Measurements from ENCODE around the gene IL4. TPM values are rescaled to one million over a fixed set of nuclear protein-coding genes. Genes with fewer than 3 reads are reported as not detected.

The IL4 gene
- total and polyA plus RNA-seq, 9 of the 15 experiments (the other 6 are each of a cell fraction or from before 2014, with no cell fraction given), result 0.22 to 0.62 TPM; not detected in 7

- TF ChIP-seq RERE (CRISPR knock-in tag; IDR thresholded peaks at IDR 0.05; ENCODE audit: borderline replicate concordance), result no peak
- TF ChIP-seq ZNF561 (CRISPR knock-in tag; conservative IDR thresholded peaks at IDR 0.05), result no peak
- no peak for TF ChIP-seq ELK3 (CRISPR knock-in tag; IDR thresholded peaks at IDR 0.05)
- no peak for TF ChIP-seq SFPQ (IDR thresholded peaks at IDR 0.05; ENCODE audit: low read depth, low read length)
- TF ChIP-seq MCM5 (IDR thresholded peaks at IDR 0.05; ENCODE audit: low read depth), result no peak
- no peak for TF ChIP-seq PRPF4 (IDR thresholded peaks at IDR 0.05; ENCODE audit: insufficient read depth, low read depth, low read length, poor library complexity, severe bottlenecking)
- TF ChIP-seq ZNF707 (CRISPR knock-in tag; conservative IDR thresholded peaks at IDR 0.05), result no peak
- 0 out of 2 replicates have a peak, but pooled peaks have one; percentile 18 for TF ChIP-seq LEF1 (IDR thresholded peaks at IDR 0.05)
- TF ChIP-seq ZNF57 (CRISPR knock-in tag; IDR thresholded peaks at IDR 0.05), result no peak
- no peak for TF ChIP-seq BCL6 (CRISPR knock-in tag; IDR thresholded peaks at IDR 0.05)
- TF ChIP-seq EGR1 (conservative IDR thresholded peaks at IDR 0.05), result peak; percentile 64
- TF ChIP-seq STAG1 (CRISPR knock-in tag; IDR thresholded peaks at IDR 0.05; ENCODE audit: borderline replicate concordance), result no peak
- TF ChIP-seq ETV1 (tag; conservative IDR thresholded peaks at IDR 0.05; ENCODE audit: low read depth), result no peak
- TF ChIP-seq ZNF551 (CRISPR knock-in tag; IDR thresholded peaks at IDR 0.05), result no peak
- no peak for TF ChIP-seq ZBTB5 (IDR thresholded peaks at IDR 0.05)
- TF ChIP-seq NCOA6 (IDR thresholded peaks at IDR 0.05), result no peak
- TF ChIP-seq ZZZ3 (IDR thresholded peaks at IDR 0.05), result no peak
- TF ChIP-seq CREM (IDR thresholded peaks at IDR 0.05; ENCODE audit: low read depth), result 0 out of 2 replicates have a peak, but pooled peaks have one; percentile 27
Observed at GRCh38 chr5:132684491-132684890, 10.7 kb downstream of the IL4 start (continued).

Measured in K562 (cell line).